Smooth muscle cell (in vitro differentiated cells): ENCODE data around the gene HOXD10. TPM values are rescaled to one million over a fixed set of nuclear protein-coding genes. Genes with fewer than 3 reads are reported as not detected.
A peak's percentile ranks its signal among the peaks of the same experiment; 100 is the strongest.

ENCODE experiments used
- DNase-seq: peaks from one replicate; lab custom pipeline; 2025; ENCODE audit not compliant: unreplicated experiment; lab: John Stamatoyannopoulos, UW
- H2AFZ ChIP-seq: fragments of 200-600 bp; sonication (generic); 2 replicates; pipeline ENCODE4 v1.6.0; 2016; ENCODE audit warnings: antibody characterized with exemption, low read depth, mild to moderate bottlenecking
- H3F3A ChIP-seq: fragments of 200-600 bp; sonication (generic); 2 replicates; pipeline ENCODE4 v1.6.0; 2017; ENCODE audit warnings: antibody characterized with exemption, low read depth
- H3K27ac ChIP-seq: fragments of 200-600 bp; sonication (generic); 2 replicates; pipeline ENCODE4 v1.5.1; 2016; ENCODE audit warnings: low read depth, mild to moderate bottlenecking
- H3K27me3 ChIP-seq: fragments of 200-600 bp; sonication (generic); 2 replicates; pipeline ENCODE4 v1.6.1; 2016; ENCODE audit warnings: low read depth, mild to moderate bottlenecking
- H3K36me3 ChIP-seq: fragments of 200-600 bp; sonication (generic); 2 replicates; pipeline ENCODE4 v1.5.1; 2016; ENCODE audit warnings: low read depth
- H3K4me1 ChIP-seq: fragments of 200-600 bp; sonication (generic); 2 replicates; pipeline ENCODE4 v1.5.1; 2016; ENCODE audit warnings: low read depth
- H3K4me2 ChIP-seq: fragments of 200-600 bp; sonication (generic); 2 replicates; pipeline ENCODE4 v1.6.0; 2016; ENCODE audit warnings: mild to moderate bottlenecking
- H3K4me3 ChIP-seq: fragments of 200-600 bp; sonication (generic); 2 replicates; pipeline ENCODE4 v1.5.1; 2016; ENCODE audit warnings: mild to moderate bottlenecking
- H3K79me2 ChIP-seq: fragments of 200-600 bp; sonication (generic); 2 replicates; pipeline ENCODE4 v1.6.0; 2016; ENCODE audit warnings: low read depth, mild to moderate bottlenecking
- H3K9ac ChIP-seq: fragments of 200-600 bp; sonication (generic); 2 replicates; pipeline ENCODE4 v1.6.0; 2016; ENCODE audit warnings: low read depth
- H3K9me3 ChIP-seq: fragments of 200-600 bp; sonication (generic); replicated peaks from 2 replicates; pipeline ENCODE4 v1.5.1; 2016; ENCODE audit warnings: low read depth
- H4K20me1 ChIP-seq: fragments of 200-600 bp; sonication (generic); 2 replicates; pipeline ENCODE4 v1.6.0; 2016; ENCODE audit warnings: low read depth
- CTCF ChIP-seq: fragments of 200-600 bp; sonication (generic); IDR thresholded peaks from 2 replicates; pipeline ENCODE4 v1.5.1; 2017; ENCODE audit warnings: borderline replicate concordance, mild to moderate bottlenecking, antibody characterized with exemption; ENCODE audit not compliant: insufficient read depth, poor library complexity, severe bottlenecking
- WGBS: methylation state at CpG from one replicate; pipeline ENCODE4 v1.1.7; 2016; ENCODE audit warnings: low lambda C conversion rate; 5-methylcytosine and 5-hydroxymethylcytosine counted together
- polyA plus RNA-seq: library from polyadenylated mRNA; unstranded; fragments of >200 nt; fragmentation: Nextera tagmentation; extraction: Ambion mirVana; gene quantifications from 2 replicates; pipeline ENCODE4 v1.2.1, GENCODE V29; 2016
- total RNA-seq: library from RNA; depleted of rRNA; stranded (reverse); fragments of >200 nt; gene quantifications from 2 replicates; pipeline ENCODE4 v1.2.3, GENCODE V29; 2014

HOXD10 gene
- total and polyA plus RNA-seq, 2 experiments from 2014 or later, result 9.9 to 11.4 TPM

- Histone ChIP-seq H3K4me3 (no peak overlapping the region), H4K20me1 (no peaks in the 10 kb centered on the region), H2AFZ (no peak overlapping the region), H3K27ac (no peak overlapping the region), H3K9me3 (no peaks in the 10 kb centered on the region), H3K79me2 (no peaks in the 10 kb centered on the region), H3F3A (no peaks in the 10 kb centered on the region), H3K27me3 (peaks cover 95% of the 10 kb centered on the region), H3K36me3 (no peaks in the 10 kb centered on the region), H3K9ac (no peak overlapping the region), H3K4me1 (no peaks in the 10 kb centered on the region), H3K4me2 (no peak overlapping the region)
- no peak for DNase-seq
- no peak for TF ChIP-seq CTCF
- WGBS, result 62% methylated on average over 14 of the region's 14 CpGs
These were observed 21.9 kb downstream of the HOXD10 start for GRCh38 chr2:176138526-176138922.

- Histone ChIP-seq H3F3A (no peaks in the 10 kb centered on the region), H3K36me3 (no peaks in the 10 kb centered on the region), H3K9me3 (no peaks in the 10 kb centered on the region), H3K27me3 (peaks cover 95% of the 10 kb centered on the region), H3K27ac (no peak overlapping the region), H3K4me2 (no peak overlapping the region), H2AFZ (no peak overlapping the region), H3K4me1 (no peaks in the 10 kb centered on the region), H3K79me2 (no peaks in the 10 kb centered on the region), H3K9ac (no peak overlapping the region), H3K4me3 (no peak overlapping the region), H4K20me1 (no peaks in the 10 kb centered on the region)
- DNase-seq, result no peak
- WGBS, result 74% methylated on average over 28 of the region's 28 CpGs
- no peak for TF ChIP-seq CTCF
These were observed 22.5 kb downstream of the HOXD10 start for GRCh38 chr2:176138923-176139660.

- Histone ChIP-seq H3K4me3 (peak overlapping the region; percentile 61), H2AFZ (peak overlapping the region; percentile 80), H3K9me3 (no peaks in the 10 kb centered on the region), H3K9ac (no peak overlapping the region), H3K4me2 (peak overlapping the region; percentile 84), H3K27ac (no peak overlapping the region), H3K27me3 (peaks cover 95% of the 10 kb centered on the region), H3F3A (no peaks in the 10 kb centered on the region), H4K20me1 (no peaks in the 10 kb centered on the region), H3K79me2 (no peaks in the 10 kb centered on the region), H3K4me1 (no peaks in the 10 kb centered on the region), H3K36me3 (no peaks in the 10 kb centered on the region)
- TF ChIP-seq CTCF, result no peak
- DNase-seq, result no peak
- 56% methylated on average over 40 of the region's 41 CpGs for WGBS
These were observed 23.3 kb downstream of the HOXD10 start for GRCh38 chr2:176139661-176140512.
